Uterus (tissue), 2 donors: ENCODE data around the gene DGKI.

Source experiments
- POLR2A ChIP-seq, 2 donors: fragments of 450-650 bp; IDR thresholded peaks; one replicate each; pipeline ENCODE4 v1.6.1; 2016; ENCODE audit warnings: antibody characterized with exemption in 2 of 2, mild to moderate bottlenecking in 1 of 2, moderate library complexity in 1 of 2
- TF ChIP-seq, protein P1 (sequence below), 4 experiments: fragments of 200-600 bp in 2 of 4; fragments of 450-650 bp in 2 of 4; sonication (generic) in 2 of 4; IDR thresholded peaks; one replicate each; pipeline ENCODE4 v1.5.1; 2016 to 2019; ENCODE audit warnings: antibody characterized with exemption in 4 of 4, mild to moderate bottlenecking in 2 of 4, moderate library complexity in 1 of 4

DNA sequence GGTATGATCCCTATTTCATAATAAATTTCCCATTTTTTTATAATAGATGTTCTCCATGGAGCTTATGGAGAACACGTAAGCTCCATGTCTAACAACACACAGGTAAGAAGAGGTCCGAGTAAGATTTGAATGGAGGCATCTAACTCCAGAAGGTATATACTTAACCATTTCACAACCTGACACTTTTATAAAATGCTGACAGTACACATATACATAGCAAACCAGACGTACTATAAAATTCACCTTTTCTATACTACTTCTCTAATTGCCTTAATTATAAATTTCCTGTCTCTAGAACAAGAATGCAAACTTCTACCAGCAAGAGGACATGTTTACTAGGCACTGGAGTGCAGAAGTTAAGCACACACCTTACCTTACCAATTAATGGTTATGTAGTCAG is 151.3 kb downstream of the DGKI start:
- TF ChIP-seq, protein P1, sequence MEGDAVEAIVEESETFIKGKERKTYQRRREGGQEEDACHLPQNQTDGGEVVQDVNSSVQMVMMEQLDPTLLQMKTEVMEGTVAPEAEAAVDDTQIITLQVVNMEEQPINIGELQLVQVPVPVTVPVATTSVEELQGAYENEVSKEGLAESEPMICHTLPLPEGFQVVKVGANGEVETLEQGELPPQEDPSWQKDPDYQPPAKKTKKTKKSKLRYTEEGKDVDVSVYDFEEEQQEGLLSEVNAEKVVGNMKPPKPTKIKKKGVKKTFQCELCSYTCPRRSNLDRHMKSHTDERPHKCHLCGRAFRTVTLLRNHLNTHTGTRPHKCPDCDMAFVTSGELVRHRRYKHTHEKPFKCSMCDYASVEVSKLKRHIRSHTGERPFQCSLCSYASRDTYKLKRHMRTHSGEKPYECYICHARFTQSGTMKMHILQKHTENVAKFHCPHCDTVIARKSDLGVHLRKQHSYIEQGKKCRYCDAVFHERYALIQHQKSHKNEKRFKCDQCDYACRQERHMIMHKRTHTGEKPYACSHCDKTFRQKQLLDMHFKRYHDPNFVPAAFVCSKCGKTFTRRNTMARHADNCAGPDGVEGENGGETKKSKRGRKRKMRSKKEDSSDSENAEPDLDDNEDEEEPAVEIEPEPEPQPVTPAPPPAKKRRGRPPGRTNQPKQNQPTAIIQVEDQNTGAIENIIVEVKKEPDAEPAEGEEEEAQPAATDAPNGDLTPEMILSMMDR (IDR thresholded peaks at IDR 0.05): no peak
- no peak for TF ChIP-seq POLR2A (IDR thresholded peaks at IDR 0.05)
